ENCODE measurements around the gene C2CD4A. TPM values are rescaled to one million over a fixed set of nuclear protein-coding genes. Genes with fewer than 3 reads are reported as not detected.
A peak's percentile ranks its signal among the peaks of the same experiment; 100 is the strongest.

The C2CD4A gene, protein sequence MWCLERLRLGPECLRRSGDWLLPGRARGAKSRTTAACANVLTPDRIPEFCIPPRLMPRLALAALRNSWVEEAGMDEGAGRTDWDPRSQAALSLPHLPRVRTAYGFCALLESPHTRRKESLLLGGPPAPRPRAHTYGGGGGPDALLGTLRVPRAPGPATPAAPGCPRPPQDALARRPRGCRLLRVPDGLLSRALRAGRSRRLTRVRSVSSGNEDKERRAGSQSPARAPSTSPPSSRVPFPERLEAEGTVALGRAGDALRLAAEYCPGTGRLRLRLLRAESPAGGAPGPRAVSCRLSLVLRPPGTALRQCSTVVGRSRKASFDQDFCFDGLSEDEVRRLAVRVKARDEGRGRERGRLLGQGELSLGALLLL
- total RNA-seq (2022) (0.11 and 0.19 TPM in 2 replicates), Bru-seq, nascent RNA (percentile 30 among the genes with signal in this experiment), BruChase-seq, experiment 1, labeled RNA remaining after a 2-hour chase (not detected), BruChase-seq, experiment 2, labeled RNA remaining after a 6-hour chase (percentile 14 among the genes with signal in this experiment)
- long read RNA-seq, result 0 reads

- Mint-ChIP-seq H3K9me3 (ENCODE audit: unreplicated experiment) (no peaks in the 10 kb centered on the region), H3K36me3 (ENCODE audit: insufficient read depth, unreplicated experiment) (peaks cover 6% of the 10 kb centered on the region), H3K27me3 (ENCODE audit: insufficient read depth, unreplicated experiment) (peaks cover 3% of the 10 kb centered on the region), H3K4me1 (ENCODE audit: low read depth, unreplicated experiment) (peaks cover 3% of the 10 kb centered on the region), H3K4me3 (ENCODE audit: unreplicated experiment) (peak within 1 kb of the TSS; percentile 73), H3K27ac (ENCODE audit: unreplicated experiment) (no peak within 1 kb of the TSS)
- peak; percentile 87 to 90 for DNase-seq
- TF ChIP-seq, protein P1, sequence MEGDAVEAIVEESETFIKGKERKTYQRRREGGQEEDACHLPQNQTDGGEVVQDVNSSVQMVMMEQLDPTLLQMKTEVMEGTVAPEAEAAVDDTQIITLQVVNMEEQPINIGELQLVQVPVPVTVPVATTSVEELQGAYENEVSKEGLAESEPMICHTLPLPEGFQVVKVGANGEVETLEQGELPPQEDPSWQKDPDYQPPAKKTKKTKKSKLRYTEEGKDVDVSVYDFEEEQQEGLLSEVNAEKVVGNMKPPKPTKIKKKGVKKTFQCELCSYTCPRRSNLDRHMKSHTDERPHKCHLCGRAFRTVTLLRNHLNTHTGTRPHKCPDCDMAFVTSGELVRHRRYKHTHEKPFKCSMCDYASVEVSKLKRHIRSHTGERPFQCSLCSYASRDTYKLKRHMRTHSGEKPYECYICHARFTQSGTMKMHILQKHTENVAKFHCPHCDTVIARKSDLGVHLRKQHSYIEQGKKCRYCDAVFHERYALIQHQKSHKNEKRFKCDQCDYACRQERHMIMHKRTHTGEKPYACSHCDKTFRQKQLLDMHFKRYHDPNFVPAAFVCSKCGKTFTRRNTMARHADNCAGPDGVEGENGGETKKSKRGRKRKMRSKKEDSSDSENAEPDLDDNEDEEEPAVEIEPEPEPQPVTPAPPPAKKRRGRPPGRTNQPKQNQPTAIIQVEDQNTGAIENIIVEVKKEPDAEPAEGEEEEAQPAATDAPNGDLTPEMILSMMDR (IDR thresholded peaks at IDR 0.05; ENCODE audit: insufficient read depth in 1 of 2, low read depth in 1 of 2, low read length in 1 of 2, severe bottlenecking in 1 of 2, unreplicated experiment in 1 of 2), result peak in 1 of 2 experiments; percentile 37
- intact Hi-C loops (cut with micrococcal nuclease; ENCODE audit: unreplicated experiment), result loop anchor here (2.0 kb wide), 2 partner anchors 44 to 240 kb away; no protein-coding TSS in a partner anchor
- Histone ChIP-seq H3K4me1 (peaks cover 10% of the 10 kb centered on the region), H3K9me3 (no peaks in the 10 kb centered on the region), H3K27me3 (replicated peaks; ENCODE audit: control insufficient read depth, insufficient read depth, low read length) (no peaks in the 10 kb centered on the region), H3K4me3 (ENCODE audit: low read depth, low read length) (peak within 1 kb of the TSS; percentile 38), H3K36me3 (ENCODE audit: control insufficient read depth, insufficient read depth, low read length) (no peaks in the 10 kb centered on the region)
- BruUV-seq (replicated peaks), result TSS peak; percentile 87
- POLR2A ChIA-PET, result no interaction called here
- CTCF ChIA-PET, result interaction anchor here (0.6 to 1.2 kb wide), 2 partner anchors 76 to 240 kb away, joined by 3 to 4 read pairs; no protein-coding TSS in a partner anchor
Measured at GRCh38 chr15:62066663-62067447, at the start of gene C2CD4A. Gene C2CD4A, plus strand, starts transcription at chr15:62066977. Its CDS starts 637 bp downstream, at chr15:62067614.

GRCh38 chr15:62020576-62021160, 46.1 kb upstream of the C2CD4A start:
- Histone ChIP-seq H3K36me3 (ENCODE audit: control insufficient read depth, insufficient read depth, low read length) (no peaks in the 10 kb centered on the region), H3K4me1 (no peaks in the 10 kb centered on the region), H3K27me3 (replicated peaks; ENCODE audit: control insufficient read depth, insufficient read depth, low read length) (no peaks in the 10 kb centered on the region), H3K4me3 (ENCODE audit: low read depth, low read length) (no peak overlapping the region), H3K9me3 (no peaks in the 10 kb centered on the region)
- ChIA-PET CTCF (no interaction called here), POLR2A (no interaction called here)
- Mint-ChIP-seq H3K9me3 (ENCODE audit: unreplicated experiment) (no peaks in the 10 kb centered on the region), H3K4me1 (ENCODE audit: low read depth, unreplicated experiment) (no peaks in the 10 kb centered on the region), H3K27ac (ENCODE audit: unreplicated experiment) (no peak overlapping the region), H3K4me3 (ENCODE audit: unreplicated experiment) (no peak overlapping the region), H3K27me3 (ENCODE audit: insufficient read depth, unreplicated experiment) (no peaks in the 10 kb centered on the region), H3K36me3 (ENCODE audit: insufficient read depth, unreplicated experiment) (peaks cover 15% of the 10 kb centered on the region)
- no TSS peak for BruUV-seq (replicated peaks)
- TF ChIP-seq, protein P1 (IDR thresholded peaks at IDR 0.05; ENCODE audit: insufficient read depth in 1 of 2, low read depth in 1 of 2, low read length in 1 of 2, severe bottlenecking in 1 of 2, unreplicated experiment in 1 of 2), result no peak
- intact Hi-C loops (cut with micrococcal nuclease; ENCODE audit: unreplicated experiment), result no loop called here
- no peak for DNase-seq
